GM20000 (cell line): Measurements from ENCODE around the gene CNOT6.
A peak's percentile ranks its signal among the peaks of the same experiment; 100 is the strongest.

Source experiments
- DNase-seq: peaks from one replicate; pipeline ENCODE4 v3.0.0; 2012; ENCODE audit warnings: low spot score
- CTCF ChIP-seq: IDR thresholded peaks from 2 replicates; pipeline ENCODE4 v1.5.1; 2012; ENCODE audit warnings: mild to moderate bottlenecking, control low read depth; ENCODE audit errors: extremely low read depth, missing control alignments

Gene CNOT6

GRCh38 chr5:180595046-180595379, 100.8 kb downstream of the CNOT6 start:
- DNase-seq, result no peak
- TF ChIP-seq CTCF, result no peak

GRCh38 chr5:180595381-180596114, 101.4 kb downstream of the CNOT6 start:
- DNase-seq, result no peak
- TF ChIP-seq CTCF, result no peak

GRCh38 chr5:180596115-180596667, 102.0 kb downstream of the CNOT6 start:
- TF ChIP-seq CTCF, result no peak
- peak; percentile 8 for DNase-seq

DNA sequence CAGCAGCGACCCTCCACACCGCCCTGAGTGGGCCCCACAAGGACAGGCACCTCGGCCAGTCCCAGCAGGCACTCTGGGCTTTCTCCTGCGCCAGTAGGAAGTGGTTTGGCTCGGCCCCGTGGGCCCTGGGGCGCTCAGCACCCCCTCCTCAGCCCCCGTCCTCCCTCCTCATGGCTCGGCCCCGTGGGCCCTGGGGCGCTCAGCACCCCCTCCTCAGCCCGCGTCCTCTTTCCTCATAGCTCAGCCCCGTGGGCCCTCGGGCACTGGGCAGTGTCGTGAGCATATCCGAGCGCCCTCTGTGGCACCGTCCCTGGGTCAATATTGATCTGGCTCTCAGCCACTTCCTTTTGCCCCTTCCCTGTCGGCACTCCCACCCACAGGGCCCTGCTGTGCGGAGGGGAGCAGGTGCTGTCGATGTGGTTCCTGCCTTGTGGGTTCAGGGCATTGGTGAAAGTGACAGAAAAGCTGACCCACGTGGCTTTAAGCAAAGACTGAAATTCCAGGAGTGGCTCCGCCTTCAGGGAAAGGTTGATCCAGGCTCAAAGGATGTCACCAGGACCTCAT, 102.6 kb downstream of the CNOT6 start:
- TF ChIP-seq CTCF, result no peak
- peak; percentile 5 for DNase-seq

GRCh38 chr5:180598316-180598701, 104.1 kb downstream of the CNOT6 start:
- TF ChIP-seq CTCF, result no peak
- peak; percentile 7 for DNase-seq

DNA sequence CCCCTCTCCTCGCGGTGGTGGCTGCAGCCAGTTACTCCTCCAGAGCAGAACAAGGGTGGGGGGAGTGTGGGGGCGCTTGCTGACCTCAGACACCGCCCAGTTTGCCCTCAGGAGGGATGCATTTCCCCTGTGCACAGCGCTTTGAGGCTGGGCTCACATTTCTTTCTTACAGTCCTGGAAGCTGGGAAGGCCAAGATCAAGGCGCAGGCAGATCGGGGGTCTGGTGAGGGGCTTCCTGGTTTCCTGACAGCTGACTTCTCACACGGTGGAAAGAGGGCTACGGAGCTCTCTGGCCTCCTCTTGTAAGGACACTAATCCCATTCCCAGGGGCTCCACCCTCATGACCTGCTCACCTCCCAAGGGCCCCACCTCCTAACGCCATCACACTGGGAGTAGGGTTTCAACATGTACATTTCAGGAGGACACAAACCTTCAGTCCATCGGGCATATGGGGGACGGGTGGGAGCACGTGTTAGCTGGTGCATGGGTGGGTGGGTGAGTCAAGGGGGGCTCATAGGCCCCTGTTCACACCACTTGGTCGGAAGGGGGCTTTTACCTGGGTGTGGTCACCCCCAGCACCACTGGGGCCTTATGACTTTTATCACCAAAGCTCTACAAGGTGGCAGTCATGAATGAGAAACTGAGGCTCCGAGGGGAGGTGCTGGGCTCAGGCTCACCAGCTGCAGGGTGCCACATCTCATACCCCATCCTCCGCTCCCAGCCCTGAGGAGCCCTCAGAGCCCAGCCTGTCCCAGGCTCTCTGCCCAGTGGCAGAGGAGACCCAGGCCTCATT, 104.8 kb downstream of the CNOT6 start:
- DNase-seq, result peak; percentile 9

More for the DNA sequence above, 104.8 kb downstream of the CNOT6 start:
- TF ChIP-seq CTCF, result no peak
